Immature natural killer cell (primary cell): ENCODE results near the gene TUBGCP6. TPM values are rescaled to one million over a fixed set of nuclear protein-coding genes. Genes with fewer than 3 reads are reported as not detected.

Source experiments
- DNase-seq, 3 donors: peaks; one replicate each; pipeline ENCODE4 v3.0.0; 2022; ENCODE audit warnings: mixed read lengths in 1 of 3
- H3K27ac Mint-ChIP-seq, 6 donors: one replicate each; pipeline ENCODE4 v1.8.0; 2020; ENCODE audit warnings: mixed read lengths in 6 of 6, mild to moderate bottlenecking in 5 of 6, inconsistent platforms in 4 of 6, moderate library complexity in 3 of 6
- H3K27me3 Mint-ChIP-seq, 3 donors: one replicate each; pipeline ENCODE4 v1.8.0; 2020 to 2021; ENCODE audit warnings: low read depth in 3 of 3, mild to moderate bottlenecking in 3 of 3, mixed read lengths in 3 of 3, moderate library complexity in 3 of 3, inconsistent platforms in 1 of 3
- H3K36me3 Mint-ChIP-seq, 3 donors: one replicate each; pipeline ENCODE4 v1.8.0; 2020; ENCODE audit warnings: mixed read lengths in 3 of 3, inconsistent platforms in 2 of 3, mild to moderate bottlenecking in 2 of 3
- H3K4me1 Mint-ChIP-seq, 2 donors: one replicate each; pipeline ENCODE4 v1.8.0; 2020; ENCODE audit warnings: inconsistent platforms in 2 of 2, mild to moderate bottlenecking in 2 of 2, mixed read lengths in 2 of 2, moderate library complexity in 1 of 2
- H3K4me3 Mint-ChIP-seq, 5 donors: one replicate each; pipeline ENCODE4 v1.8.0; 2020; ENCODE audit warnings: mild to moderate bottlenecking in 5 of 5, mixed read lengths in 5 of 5, inconsistent platforms in 3 of 5, moderate library complexity in 3 of 5
- H3K9me3 Mint-ChIP-seq, 6 donors: one replicate each; pipeline ENCODE4 v1.8.0; 2020; ENCODE audit warnings: mild to moderate bottlenecking in 6 of 6, mixed read lengths in 6 of 6, inconsistent platforms in 4 of 6, moderate library complexity in 3 of 6
- polyA plus RNA-seq, 3 donors: library from polyadenylated mRNA; unstranded; fragments of 300-500 nt; fragmentation: Illumina TruSeq; gene quantifications; one replicate each; pipeline ENCODE4 v1.2.3, GENCODE V29; 2021

Gene TUBGCP6
- polyA plus RNA-seq, 3 donors from 2014 or later: 5.2 to 18.0 (median 12.4) TPM

DNA sequence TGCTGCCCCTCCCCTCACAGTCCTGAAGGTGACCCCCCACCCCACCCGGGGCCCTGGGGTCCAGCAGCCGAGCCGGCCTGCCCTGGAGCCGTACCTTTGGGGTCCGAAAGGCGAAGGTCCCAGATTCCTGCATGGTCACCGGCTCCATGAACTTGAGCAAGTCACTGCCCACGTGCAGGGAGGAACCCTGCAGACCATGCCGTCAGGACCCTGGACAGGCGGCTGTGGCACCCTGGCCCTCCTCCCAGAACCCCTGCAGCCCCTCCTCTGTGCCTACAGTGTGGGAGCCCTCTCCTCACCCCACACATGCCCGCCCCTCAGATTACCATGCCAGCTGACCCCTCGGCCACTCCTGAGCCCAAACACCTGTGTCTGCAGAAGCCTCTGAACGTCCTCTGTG is 39.7 kb upstream of the TUBGCP6 start:
- H3K4me3 Mint-ChIP-seq: no peak overlapping the region
- no peak overlapping the region for H3K27ac Mint-ChIP-seq
- no peaks in the 10 kb centered on the region for H3K9me3 Mint-ChIP-seq
- no peaks in the 10 kb centered on the region for H3K36me3 Mint-ChIP-seq
- H3K4me1 Mint-ChIP-seq: no peaks in the 10 kb centered on the region
- peaks cover 0 to 2% (median 0%) of the 10 kb centered on the region in 3 donors for H3K27me3 Mint-ChIP-seq
- no peak for DNase-seq

DNA sequence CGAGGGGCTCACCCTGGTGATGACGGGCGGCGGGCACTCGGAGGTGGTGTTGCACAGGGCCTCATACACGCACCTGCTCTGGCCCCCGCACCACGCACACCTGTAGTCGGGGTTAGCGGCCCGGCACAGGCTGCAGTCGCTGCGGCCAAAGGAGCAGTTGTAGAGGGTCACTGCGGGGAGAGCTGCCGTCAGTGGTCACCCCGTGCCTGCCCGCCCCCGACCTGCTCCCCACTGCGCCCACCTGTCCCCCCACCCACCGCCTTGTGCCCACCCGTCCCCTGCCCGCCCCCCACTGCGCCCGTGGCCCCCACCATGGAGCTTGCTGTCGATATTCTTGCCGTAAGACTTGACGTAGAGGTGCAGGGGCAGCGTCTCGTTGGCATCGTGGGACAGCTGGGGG is 39.0 kb upstream of the TUBGCP6 start:
- DNase-seq: no peak

DNA sequence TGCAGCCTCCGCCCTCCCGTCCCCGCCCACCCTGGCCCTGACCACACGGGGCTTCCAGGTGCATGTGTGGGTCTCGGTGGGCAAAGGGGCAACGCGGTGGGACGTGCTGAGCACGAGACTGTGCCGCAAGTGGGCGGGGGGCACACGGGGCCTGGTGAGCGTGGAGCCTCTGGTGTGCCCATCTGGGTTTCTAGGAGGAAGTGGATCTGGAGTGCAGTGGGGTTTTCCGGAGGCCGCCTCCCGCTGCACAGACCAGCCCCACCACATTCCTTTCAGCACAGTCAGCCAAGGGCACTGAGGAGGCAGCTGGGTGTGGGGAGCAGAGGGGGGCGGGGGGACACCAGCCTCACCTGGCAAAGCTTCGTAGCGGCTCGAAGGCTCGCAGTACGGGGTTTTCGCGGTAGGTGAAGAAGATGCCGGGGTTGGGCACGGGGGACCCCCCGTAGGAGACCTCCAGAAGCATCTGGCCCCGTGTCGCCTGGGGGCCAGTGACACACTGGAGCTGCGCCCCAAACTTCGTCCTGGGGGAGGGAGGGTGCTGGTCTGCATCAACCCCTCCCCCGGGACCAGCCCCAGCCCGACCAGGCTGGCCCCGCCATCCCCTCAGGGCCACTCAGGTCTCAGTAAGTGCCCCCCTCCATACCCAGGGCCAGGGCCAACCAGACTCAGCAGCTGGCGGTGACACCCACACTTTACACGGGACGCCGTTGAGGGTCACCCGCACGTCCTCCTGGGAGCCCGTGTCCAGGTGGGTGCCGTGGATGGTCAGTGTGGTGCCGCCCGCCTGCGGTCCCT is 37.7 kb upstream of the TUBGCP6 start:
- Mint-ChIP-seq H3K27me3 (peaks cover 0 to 2% (median 0%) of the 10 kb centered on the region in 3 donors), H3K4me3 (no peak overlapping the region), H3K36me3 (no peaks in the 10 kb centered on the region), H3K9me3 (no peaks in the 10 kb centered on the region), H3K27ac (no peak overlapping the region), H3K4me1 (no peaks in the 10 kb centered on the region)
- no peak for DNase-seq

More for the DNA sequence above, 39.0 kb upstream of the TUBGCP6 start:
- no peaks in the 10 kb centered on the region for H3K36me3 Mint-ChIP-seq
- no peak overlapping the region for H3K4me3 Mint-ChIP-seq
- no peaks in the 10 kb centered on the region for H3K9me3 Mint-ChIP-seq
- peaks cover 0 to 2% (median 0%) of the 10 kb centered on the region in 3 donors for H3K27me3 Mint-ChIP-seq
- H3K27ac Mint-ChIP-seq: no peak overlapping the region
- H3K4me1 Mint-ChIP-seq: no peaks in the 10 kb centered on the region

DNA sequence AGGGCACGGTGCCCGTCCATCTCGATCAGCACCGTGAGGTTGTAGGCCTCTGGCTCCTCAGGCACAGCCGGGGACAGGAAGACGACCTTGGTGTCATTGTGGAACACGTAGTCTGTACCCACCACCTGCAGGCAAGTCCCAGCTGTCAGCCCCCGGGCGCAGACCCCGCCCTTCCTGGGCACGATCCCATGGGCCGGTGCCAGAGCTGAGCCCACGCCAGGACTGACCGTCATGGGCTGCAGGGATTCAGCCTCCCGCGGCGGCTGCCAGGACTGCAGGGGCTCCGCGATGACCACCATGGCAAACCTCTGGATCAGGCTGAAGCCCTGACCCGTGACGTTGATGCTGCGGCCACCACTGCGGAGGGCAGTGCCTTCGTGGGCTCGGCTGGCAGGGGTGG is 37.1 kb upstream of the TUBGCP6 start:
- no peak overlapping the region for H3K4me3 Mint-ChIP-seq
- DNase-seq: no peak
- no peaks in the 10 kb centered on the region for H3K36me3 Mint-ChIP-seq
- H3K27ac Mint-ChIP-seq: no peak overlapping the region
- H3K4me1 Mint-ChIP-seq: no peaks in the 10 kb centered on the region
- no peaks in the 10 kb centered on the region for H3K9me3 Mint-ChIP-seq
- peaks cover 0 to 2% (median 2%) of the 10 kb centered on the region in 3 donors for H3K27me3 Mint-ChIP-seq

DNA sequence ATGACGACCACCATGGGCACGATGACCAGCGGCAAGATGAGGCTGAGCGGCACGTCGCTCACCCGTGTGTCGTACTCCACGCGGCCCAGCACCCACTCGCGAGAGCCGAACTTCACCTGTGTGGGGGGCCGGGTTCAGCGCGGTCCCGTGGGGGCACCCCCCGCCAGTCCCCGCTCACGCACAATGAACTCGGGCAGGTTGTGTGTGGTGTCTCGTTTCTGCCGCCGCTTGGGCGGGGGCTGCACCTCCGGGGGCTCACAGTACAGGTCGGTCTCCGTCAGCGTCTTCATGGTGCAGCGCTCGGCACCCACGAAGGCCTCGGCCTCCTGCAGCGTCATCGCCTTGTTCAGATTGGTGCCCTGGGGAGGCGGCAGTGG is 36.5 kb upstream of the TUBGCP6 start:
- H3K27me3 Mint-ChIP-seq: peaks cover 0 to 2% (median 2%) of the 10 kb centered on the region in 3 donors
- H3K9me3 Mint-ChIP-seq: no peaks in the 10 kb centered on the region
- no peak overlapping the region for H3K4me3 Mint-ChIP-seq
- H3K27ac Mint-ChIP-seq: no peak overlapping the region
- H3K4me1 Mint-ChIP-seq: no peaks in the 10 kb centered on the region
- H3K36me3 Mint-ChIP-seq: no peaks in the 10 kb centered on the region
- DNase-seq: no peak

DNA sequence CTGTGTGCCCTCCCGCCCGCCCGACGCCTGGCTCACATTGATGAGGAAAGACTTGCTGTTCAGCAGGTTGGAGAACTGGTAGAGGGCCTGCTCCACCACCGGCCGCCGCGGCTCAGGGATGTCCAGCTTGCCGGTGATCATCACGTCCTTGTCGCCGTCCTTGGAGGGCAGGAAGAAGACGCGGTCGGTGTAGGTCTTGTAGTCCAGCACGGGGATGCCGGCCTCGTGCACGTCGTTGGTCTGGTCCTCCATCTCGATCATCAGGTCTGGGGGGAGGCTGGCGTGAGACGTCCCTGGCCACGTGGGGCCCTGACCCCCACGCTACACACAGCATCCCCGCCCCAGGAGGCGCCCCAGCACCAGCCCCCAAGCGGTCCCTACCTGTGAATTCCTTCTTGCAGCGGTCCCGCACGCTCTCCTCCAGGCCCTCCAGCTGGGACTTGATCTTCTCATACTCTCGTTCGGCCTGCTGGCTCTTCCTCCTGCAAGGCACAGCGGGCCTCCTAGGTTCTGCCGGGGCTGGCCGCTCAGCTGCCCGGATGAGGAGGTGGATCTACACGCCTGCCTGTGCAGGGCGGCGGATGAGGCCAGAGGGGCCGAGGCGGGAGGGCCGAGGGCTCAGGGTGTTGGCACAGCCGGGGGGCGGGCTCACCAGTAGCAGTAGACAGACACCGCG is 36.0 kb upstream of the TUBGCP6 start:
- Mint-ChIP-seq H3K27ac (no peak overlapping the region), H3K4me3 (no peak overlapping the region)

DNA sequence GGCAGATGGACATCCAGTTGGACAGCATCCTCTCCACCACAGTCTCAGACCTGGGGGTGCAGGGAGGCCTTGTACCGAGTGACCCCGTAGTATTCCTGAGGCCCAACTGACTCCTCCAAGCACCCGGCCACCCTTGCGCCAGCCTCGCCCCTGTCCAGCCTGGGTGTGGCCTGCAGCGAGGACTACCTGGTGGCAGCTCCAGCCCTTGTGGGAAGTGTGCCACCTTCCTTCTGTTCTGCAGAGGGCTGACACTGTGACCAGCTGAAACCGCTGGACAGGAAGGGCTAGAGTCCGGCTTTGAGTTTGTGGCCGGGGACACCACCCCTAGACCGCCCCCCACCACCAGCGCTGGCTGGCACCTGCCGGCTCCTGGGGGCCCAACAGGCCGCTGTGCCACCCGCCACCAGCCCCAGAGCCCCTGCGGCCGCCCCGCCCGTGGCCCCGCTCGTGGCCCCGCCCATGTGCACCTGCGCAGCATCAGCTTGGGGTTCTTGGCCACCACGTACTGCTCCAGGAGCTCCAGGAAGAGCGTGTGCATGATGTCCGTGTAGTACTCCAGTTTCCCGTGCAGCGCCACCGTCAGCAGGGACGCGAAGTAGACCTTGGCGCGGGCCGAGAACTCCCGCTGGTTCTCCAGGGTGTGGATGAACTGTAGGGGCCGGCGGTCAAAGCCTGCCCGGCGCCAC is 35.3 kb upstream of the TUBGCP6 start:
- no peaks in the 10 kb centered on the region for H3K9me3 Mint-ChIP-seq
- no peaks in the 10 kb centered on the region for H3K36me3 Mint-ChIP-seq
- H3K4me1 Mint-ChIP-seq: no peaks in the 10 kb centered on the region

More for the DNA sequence above, 36.0 kb upstream of the TUBGCP6 start:
- Mint-ChIP-seq H3K27me3 (peaks cover 0 to 4% (median 2%) of the 10 kb centered on the region in 3 donors), H3K9me3 (no peaks in the 10 kb centered on the region), H3K36me3 (no peaks in the 10 kb centered on the region), H3K4me1 (no peaks in the 10 kb centered on the region)
- DNase-seq: no peak

DNA sequence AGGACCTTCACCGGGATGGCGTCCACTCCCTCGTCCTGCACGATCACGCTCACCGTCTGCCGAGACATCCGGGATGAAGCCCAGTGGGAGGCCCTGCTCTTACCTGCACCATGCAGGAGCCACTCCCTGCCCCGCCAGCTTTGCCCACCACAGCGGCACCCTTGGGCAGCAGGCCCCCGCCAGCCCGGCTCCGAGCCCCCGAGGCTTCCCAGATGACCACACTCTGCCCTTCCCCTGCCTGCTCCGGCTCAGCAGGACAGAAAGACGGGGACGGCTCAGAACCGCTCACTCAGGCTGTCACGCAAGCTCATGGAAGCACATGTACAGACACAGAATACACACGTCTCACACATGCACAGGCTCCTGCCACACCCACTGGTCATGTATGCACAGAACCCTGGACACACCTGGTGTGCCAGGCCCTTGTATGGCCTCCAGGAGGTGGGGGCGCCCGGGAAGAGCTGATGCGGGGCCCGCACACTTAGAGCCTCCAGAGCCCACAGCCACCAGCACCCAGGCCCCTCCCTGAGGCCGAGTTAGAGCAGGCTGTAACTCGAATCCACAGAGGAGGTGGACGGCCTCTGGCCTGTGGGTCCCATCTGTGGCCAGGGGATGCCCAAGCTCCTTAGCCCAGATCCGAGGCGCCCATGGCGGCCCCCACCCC is 34.3 kb upstream of the TUBGCP6 start:
- peaks cover 0 to 9% (median 2%) of the 10 kb centered on the region in 3 donors for H3K27me3 Mint-ChIP-seq
- DNase-seq: no peak
- no peaks in the 10 kb centered on the region for H3K36me3 Mint-ChIP-seq
- no peak overlapping the region for H3K4me3 Mint-ChIP-seq
- no peak overlapping the region for H3K27ac Mint-ChIP-seq
- H3K9me3 Mint-ChIP-seq: no peaks in the 10 kb centered on the region
- H3K4me1 Mint-ChIP-seq: no peaks in the 10 kb centered on the region

More for the DNA sequence above, 35.3 kb upstream of the TUBGCP6 start:
- Mint-ChIP-seq H3K4me3 (no peak overlapping the region), H3K27ac (no peak overlapping the region), H3K27me3 (peaks cover 0 to 7% (median 2%) of the 10 kb centered on the region in 3 donors)
- DNase-seq: no peak

DNA sequence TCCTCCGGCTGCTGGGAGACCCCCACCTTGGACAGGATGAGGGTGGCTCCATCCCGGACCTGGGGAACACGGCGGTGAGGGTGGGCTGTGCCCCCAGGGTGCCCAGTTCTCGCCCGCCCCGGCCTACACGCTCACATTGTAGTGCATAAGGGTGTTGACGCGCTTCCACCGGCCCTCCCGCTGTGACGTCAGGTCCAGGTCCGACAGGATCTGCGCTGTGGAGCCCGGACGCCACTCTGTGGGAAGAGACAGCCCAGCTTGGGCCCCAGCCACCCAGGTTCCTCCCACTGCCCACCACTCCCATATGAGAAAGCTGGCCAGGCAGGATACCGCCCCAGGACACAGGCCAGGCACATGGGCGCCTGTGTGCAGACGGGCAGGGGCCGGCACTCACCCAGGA is 33.6 kb upstream of the TUBGCP6 start:
- peaks cover 0 to 5% of the 10 kb centered on the region in 2 donors for H3K4me1 Mint-ChIP-seq
- H3K36me3 Mint-ChIP-seq: no peaks in the 10 kb centered on the region
- no peaks in the 10 kb centered on the region for H3K9me3 Mint-ChIP-seq

DNA sequence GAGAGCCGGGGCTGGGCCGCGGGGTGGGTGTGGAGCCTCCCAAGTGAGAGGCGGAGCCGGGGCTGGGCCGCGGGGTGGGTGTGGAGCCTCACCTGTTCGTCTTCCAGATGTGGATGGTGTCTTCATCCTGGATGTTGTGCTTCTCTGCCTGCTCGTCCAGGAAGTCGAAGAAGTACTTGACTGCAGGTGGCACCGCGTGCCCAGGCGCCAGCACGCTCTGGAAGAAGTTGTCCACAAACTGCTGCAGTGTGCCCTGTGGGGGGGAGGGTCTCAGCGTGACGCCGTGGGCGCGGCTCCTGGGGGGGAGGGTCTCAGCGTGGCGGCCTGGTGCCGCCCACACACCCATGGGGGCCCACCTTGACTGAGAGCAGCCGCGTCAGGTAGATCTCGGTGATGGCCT is 32.9 kb upstream of the TUBGCP6 start:
- Mint-ChIP-seq H3K9me3 (no peaks in the 10 kb centered on the region), H3K27ac (no peak overlapping the region), H3K4me1 (peaks cover 0 to 5% of the 10 kb centered on the region in 2 donors), H3K4me3 (no peak overlapping the region), H3K36me3 (no peaks in the 10 kb centered on the region), H3K27me3 (peaks cover 0 to 9% (median 5%) of the 10 kb centered on the region in 3 donors)
- DNase-seq: no peak

More for the DNA sequence above, 33.6 kb upstream of the TUBGCP6 start:
- no peak overlapping the region for H3K4me3 Mint-ChIP-seq
- no peak overlapping the region for H3K27ac Mint-ChIP-seq
- DNase-seq: no peak
- H3K27me3 Mint-ChIP-seq: peaks cover 0 to 9% (median 5%) of the 10 kb centered on the region in 3 donors

DNA sequence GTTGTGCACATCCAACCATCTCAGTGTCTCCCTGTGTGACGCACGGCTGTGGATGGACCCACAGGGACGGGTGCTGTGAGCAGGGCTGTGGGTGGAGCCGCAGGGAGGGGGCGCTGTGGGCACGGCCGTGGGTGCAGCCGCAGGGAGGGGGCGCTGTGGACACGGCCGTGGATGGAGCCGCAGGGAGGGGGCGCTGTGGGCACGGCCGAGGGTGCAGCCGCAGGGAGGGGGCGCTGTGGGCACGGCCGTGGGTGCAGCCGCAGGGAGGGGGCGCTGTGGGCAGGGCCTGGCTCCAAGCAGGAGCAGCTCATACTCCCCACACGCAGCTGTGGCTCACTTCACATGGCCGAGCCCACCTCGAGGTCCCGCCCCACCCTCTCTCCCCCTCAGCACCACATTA is 31.3 kb upstream of the TUBGCP6 start:
- no peaks in the 10 kb centered on the region for H3K9me3 Mint-ChIP-seq
- no peak overlapping the region for H3K27ac Mint-ChIP-seq
- H3K4me3 Mint-ChIP-seq: no peak overlapping the region
- no peaks in the 10 kb centered on the region for H3K36me3 Mint-ChIP-seq
- H3K4me1 Mint-ChIP-seq: peaks cover 0 to 6% of the 10 kb centered on the region in 2 donors
- peaks cover 1 to 10% (median 5%) of the 10 kb centered on the region in 3 donors for H3K27me3 Mint-ChIP-seq
- DNase-seq: peak; percentile 38 to 54 (median 43)

DNA sequence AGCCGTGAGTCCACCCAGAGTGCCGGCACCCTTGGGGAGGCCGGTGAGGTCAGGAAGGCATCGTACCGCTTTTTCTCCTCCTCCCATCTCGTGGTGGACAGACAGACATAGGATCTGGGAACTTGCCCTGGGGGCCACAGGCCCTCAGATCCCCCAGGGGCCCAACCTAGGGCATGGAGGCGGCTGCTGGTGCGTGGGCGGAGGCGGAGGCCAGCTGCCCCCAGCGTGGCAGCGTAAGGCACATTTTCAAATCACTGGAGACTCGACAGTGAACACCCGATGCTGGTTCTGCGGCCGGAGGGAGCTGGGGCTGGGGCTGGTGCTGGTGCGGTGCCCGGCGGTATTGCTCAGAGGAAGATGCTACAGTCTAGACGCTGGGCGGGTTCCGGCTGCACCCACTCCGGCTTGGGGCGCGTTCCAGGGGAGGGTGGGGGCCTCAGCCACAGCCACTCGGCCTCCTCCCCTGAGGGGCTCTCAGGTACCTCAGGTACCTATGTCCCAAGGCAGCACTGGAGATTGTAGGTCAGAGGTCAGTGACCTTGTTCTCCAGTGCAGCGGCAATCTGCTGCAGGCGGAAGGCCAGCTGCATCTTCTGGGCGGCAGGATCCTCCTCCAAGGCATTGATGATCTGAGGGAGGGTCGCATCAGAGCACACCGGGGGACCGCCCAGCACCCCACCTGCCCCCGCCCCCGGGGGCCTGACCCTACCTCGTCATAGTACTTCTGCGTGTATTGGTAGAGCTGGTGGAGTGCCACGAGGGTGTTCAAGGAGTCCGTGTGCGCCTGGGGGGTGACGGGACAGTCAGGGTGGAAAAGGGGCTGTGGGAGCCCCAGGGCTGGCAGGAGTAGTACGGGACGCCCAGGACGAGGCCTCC is 30.6 kb upstream of the TUBGCP6 start:
- H3K4me1 Mint-ChIP-seq: peaks cover 0 to 11% of the 10 kb centered on the region in 2 donors
- H3K4me3 Mint-ChIP-seq: peak overlapping the region in 1 of 5 donors; percentile 21
- H3K27me3 Mint-ChIP-seq: peaks cover 3 to 9% (median 9%) of the 10 kb centered on the region in 3 donors
- no peaks in the 10 kb centered on the region for H3K36me3 Mint-ChIP-seq
- no peak for DNase-seq
- H3K9me3 Mint-ChIP-seq: no peaks in the 10 kb centered on the region
- no peak overlapping the region for H3K27ac Mint-ChIP-seq

DNA sequence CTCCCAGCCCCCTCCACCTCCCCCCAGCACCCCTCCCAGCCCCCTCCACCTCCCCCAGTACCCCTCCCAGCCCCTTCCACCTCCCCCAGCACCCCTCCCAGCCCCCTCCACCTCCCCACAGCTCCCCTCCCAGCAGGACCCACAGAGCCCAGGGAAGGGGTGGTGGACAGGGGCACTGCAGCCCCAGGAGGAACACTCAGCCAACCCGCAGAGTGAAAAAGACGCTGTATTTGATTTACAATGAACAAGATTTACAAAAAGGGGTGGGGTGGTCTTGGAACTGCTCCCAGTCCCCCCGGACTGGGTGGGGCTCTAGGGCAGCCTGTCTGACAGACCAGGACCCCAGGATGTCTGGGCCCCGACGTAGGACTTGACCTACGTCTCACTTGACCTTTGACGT is 29.9 kb upstream of the TUBGCP6 start:
- Mint-ChIP-seq H3K4me3 (no peak overlapping the region), H3K9me3 (no peaks in the 10 kb centered on the region), H3K4me1 (peaks cover 0 to 11% of the 10 kb centered on the region in 2 donors), H3K27ac (no peak overlapping the region), H3K36me3 (no peaks in the 10 kb centered on the region), H3K27me3 (peaks cover 3 to 9% (median 9%) of the 10 kb centered on the region in 3 donors)
- DNase-seq: no peak
